ENCODE measurements around the gene GNL1. TPM values are rescaled to one million over a fixed set of nuclear protein-coding genes. Genes with fewer than 3 reads are reported as not detected.

Gene GNL1, protein sequence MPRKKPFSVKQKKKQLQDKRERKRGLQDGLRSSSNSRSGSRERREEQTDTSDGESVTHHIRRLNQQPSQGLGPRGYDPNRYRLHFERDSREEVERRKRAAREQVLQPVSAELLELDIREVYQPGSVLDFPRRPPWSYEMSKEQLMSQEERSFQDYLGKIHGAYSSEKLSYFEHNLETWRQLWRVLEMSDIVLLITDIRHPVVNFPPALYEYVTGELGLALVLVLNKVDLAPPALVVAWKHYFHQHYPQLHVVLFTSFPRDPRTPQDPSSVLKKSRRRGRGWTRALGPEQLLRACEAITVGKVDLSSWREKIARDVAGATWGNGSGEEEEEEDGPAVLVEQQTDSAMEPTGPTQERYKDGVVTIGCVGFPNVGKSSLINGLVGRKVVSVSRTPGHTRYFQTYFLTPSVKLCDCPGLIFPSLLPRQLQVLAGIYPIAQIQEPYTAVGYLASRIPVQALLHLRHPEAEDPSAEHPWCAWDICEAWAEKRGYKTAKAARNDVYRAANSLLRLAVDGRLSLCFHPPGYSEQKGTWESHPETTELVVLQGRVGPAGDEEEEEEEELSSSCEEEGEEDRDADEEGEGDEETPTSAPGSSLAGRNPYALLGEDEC
- 38.6 and 51.9 TPM in 2 replicates for total RNA-seq (2014; rRNA removed; shearing (Covaris generic))

DNA sequence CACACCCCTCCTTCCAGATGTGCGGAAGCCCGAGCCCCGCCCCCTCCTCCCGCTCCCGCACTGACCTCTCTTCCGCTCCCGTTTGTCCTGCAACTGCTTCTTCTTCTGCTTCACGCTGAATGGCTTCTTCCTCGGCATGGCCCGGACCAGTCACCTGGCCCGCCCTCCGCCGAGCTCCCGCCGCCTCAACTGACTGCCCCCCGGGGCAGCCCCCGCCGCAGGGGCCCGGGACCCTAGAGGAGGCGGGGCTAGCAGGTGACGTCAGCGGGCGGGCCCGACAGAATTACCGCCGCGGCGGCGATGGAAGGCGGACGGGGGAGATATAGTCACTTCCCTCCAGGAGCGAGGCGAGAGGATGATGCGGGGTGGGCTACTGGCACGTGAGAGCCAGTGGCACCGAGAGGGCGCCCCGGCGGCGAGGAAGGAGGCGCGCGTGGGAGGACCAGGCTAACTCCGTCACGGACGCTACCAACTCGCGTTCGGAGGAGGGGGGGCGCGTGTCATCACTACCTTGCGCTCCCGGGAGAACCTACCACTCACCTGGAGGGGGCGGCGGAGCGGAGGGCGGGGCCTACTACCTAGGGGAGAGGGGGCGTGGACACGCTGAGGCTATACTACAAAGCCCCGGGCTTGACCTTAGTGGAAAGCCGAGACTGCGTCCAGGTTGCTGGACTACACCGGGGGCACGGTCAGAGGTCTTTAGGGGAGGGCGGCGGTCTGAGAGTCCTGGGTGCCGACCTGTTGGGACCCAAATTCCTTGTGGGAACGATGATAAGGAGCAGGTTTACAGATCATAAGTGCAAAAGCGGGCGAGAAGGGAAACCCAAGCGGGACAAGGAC, at the start of gene GNL1:
GNL1 (minus strand) TSS at position 424 of the 840 bp plus-strand sequence; CDS start at position 138, 286 bp downstream.
- peak; percentile 86 for DNase-seq (ENCODE audit: low read depth)

DNA sequence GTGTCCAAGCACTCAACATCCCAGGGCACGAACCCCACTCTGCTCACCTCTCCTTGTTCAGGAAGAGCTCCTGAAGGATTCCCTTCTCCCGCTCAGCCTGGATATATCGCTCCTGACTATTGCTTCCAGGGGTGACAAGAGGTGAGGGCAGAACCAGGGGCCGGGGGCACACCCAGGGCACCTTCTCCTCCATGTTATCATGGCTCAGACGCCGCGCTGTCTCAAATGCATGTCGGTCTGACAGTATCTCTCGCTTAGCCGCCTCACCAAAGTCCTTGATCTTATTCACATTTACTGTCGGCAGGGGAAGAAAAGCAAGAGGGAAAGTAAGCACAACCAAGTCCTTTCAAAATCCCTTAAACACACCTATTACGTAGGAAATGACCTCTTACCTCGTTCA, 47.7 kb upstream of the GNL1 start:
- no peak for DNase-seq (ENCODE audit: low read depth)

DNA sequence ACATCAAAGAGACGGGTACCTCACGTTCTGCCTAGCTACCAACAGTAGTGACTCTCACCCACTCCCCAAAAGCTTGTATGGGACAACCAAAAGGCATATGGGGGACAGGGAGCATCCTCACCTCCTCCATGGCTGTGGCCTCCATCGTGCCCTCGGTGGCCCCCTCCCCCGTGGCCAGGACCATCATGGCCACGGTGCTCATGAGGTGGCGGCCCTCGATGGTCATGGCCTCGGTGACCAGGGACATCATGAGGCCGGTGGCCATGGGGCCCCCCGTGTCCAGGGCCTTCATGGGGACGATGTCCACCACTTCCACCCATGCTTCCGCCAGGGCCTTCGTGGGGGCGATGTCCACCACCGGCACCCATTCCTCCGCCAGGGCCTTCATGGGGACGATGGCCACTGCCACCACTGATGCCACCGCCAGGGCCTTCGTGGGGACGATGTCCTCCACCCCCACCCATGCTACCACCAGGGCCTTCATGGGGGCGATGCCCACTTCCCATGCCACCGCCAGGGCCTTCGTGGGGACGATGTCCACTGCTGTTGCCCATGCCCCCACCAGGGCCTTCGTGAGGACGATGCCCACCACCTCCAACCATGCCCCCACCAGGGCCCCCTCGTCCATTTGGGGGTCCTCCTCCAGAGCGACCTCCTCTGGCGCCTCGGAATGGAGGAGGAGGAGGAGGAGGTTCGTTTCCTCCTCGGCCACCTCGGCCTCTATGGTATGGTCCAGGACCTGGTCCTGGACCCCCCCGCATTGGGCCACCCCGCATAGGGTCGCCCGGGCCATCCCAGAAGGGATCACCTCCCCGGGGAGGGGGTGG, 45.7 kb upstream of the GNL1 start:
- no peak for DNase-seq (ENCODE audit: low read depth)

DNA sequence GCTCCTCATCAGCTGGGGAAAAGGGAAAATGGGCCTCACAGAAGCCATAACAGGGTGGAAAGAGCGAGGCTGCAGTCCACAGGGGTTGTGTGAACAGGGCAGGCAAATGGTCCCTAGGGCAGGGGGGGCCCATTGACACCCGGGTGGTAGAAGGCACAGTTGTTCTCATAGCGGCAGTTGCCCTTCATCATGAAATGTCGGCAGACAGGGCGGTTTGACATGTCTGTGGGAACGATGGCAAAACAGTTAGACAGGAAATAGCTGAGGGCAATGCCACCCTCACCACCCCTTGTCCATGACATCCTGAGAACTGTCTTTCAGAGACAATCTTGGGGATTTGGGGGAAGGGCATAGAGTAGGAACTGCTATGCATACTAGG, 45.1 kb upstream of the GNL1 start:
- no peak for DNase-seq (ENCODE audit: low read depth)

DNA sequence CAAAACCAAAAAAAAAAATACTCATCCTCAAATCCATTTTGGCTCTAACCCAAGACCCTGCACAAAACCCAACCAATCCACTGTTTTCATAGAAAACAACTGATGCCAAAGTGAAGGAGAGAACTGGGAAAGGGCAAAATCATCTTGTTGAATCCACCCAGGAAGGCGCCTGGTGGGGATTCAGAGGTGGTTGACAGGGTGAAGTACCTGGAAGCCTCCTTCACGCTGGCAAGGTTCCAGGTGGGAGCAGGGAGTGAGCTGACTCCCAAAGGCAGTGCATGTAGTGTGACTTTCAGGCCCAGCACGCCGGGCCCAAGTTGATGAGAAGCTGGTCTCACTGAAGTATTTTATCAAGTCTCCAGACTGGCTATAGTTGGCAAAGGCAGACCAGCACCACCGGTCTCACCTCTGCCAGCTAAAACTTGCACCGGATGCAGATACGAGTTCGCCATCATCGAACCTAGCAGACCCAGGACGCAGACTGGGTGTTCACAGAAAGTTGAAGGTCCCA, 44.2 kb upstream of the GNL1 start:
- DNase-seq (ENCODE audit: low read depth): no peak

DNA sequence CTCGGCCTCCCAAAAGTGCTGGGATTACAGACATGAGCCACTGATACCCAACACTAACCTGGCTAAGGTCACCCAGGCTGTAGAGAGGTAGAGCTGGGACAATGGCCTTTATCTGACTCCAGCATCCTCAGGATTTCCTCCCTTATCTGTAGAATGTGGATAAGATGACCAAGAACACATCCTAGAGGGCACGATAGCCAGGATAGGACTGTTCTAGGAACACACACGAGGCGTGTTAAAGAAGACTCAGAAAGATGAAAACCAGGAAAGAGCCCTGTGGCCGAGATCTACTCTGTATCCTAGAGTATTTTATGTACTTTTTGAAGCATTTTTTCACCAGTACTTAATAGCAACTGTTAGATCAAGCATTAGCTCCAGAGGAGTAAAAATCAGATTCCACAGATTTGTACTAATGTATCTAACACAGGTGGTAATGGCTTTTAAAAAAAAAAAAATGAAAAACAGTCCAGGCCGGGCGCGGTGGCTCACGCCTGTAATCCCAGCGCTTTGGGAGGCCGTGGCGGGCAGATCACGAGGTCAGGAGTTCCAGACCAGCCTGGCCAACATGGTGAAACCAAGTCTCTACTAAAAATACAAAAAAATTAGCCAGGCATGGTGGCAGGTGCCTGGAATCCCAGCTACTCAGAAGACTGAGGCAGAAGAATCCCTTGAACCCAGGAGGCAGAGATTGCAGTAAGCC, 43.5 kb upstream of the GNL1 start:
- DNase-seq (ENCODE audit: low read depth): no peak

DNA sequence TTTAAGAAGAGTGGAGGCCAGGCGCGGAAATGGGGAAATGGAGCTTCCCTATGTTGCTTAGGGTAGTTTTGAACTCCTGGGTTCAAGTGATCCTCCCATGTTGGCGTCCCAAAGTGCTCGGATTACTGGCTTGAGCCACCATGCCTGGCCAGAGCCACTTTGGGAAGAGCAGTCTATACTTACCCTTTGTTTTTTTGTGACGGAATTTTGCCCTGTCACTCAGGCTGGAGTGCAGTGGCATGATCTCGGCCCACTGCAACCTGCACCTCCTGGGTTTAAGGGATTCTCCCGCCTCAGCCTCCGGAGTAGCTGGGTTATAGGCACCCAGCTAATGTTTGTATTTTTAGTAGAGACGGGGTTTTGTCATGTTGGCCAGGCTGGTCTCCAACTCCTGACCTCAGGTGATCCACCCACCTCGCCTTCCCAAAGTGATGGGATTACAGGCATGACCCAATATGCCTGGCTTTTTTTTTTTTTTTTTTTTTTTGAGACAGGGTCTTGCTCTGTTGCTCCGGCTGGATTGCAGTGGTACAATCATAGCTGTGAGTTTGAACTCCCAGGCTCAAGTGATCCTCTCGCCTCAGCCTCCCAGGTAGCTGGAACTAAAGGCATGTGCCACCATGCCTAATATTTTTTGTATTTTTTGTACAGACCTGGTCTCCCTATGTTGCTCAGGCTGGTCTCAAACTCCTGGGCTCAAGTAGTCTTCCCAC, 42.8 kb upstream of the GNL1 start:
- no peak for DNase-seq (ENCODE audit: low read depth)

DNA sequence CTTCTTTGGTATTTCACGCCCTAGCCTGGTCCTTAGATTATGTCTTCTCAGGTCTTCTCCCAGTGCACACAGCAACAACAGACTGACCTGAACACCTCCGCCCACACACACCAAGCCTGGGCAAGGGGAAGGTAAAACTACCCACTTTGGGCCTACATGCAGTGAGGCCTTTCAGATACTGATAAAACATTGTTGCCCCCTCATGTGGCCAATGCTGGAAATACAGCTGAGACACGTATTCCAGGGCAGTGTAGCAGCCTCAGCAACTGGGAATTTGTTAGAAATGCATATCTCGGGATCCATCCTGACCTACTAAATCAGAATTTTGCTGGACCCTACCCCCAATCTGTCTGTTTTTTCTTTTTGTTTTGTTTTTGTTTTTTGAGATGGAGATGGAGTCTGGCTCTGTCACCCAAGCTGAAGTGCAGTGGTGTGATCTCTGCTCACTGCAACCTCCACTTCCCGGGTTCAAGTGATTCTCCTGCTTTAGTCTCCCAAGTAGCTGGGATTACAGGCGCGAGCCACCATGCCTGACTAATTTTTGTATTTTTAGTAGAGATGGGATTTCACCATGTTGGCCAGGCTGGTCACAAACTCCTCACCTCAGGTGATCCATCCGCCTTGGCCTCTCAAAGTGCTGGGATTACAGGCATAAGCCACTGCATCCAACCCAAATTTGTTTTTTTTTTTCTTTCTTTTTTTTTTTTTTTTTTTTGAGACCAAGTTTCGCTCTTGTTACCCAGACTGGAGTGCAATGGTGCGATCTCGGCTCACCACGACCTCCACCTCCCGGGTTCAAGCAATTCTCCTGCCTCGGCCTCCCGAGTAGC, 41.2 kb upstream of the GNL1 start:
- DNase-seq (ENCODE audit: low read depth): peak; percentile 77

DNA sequence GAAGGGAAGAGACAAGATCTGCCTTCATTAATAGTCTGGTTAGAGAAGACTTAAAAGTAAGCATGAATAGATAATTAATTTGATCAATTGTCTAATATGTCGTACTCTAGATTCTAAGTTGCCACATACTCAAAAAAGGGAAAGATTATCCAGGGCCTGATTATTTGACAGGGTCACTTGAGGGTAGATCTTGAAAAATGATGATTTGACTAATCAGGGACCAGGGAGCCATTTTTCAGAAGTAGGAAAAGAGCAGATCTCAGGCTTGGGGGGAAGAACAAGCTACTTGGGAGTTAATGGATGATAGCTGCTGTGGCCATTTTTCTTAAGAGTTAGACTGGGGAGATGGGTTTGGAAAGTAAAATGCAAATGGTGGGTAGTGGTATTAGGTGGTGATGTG, 36.0 kb upstream of the GNL1 start:
- no peak for DNase-seq (ENCODE audit: low read depth)

DNA sequence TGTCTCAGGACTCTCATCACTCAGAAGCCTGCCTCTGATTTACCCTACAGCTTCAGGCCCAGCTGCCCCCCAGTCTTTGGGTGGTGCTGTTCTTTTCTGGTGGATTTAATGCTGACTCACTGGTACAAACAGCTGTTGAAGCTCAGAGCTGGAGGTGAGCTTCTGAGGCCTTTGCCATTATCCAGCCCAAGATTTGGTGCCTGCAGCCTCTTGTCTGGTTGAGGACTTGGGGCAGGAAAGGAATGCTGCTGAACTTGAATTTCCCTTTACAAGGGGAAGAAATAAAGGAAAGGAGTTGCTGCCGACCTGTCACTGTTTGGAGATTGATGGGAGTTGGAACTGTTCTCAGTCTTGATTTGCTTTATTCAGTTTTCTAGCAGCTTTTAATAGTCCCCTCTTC, 34.7 kb upstream of the GNL1 start:
- peak; percentile 57 for DNase-seq (ENCODE audit: low read depth)

DNA sequence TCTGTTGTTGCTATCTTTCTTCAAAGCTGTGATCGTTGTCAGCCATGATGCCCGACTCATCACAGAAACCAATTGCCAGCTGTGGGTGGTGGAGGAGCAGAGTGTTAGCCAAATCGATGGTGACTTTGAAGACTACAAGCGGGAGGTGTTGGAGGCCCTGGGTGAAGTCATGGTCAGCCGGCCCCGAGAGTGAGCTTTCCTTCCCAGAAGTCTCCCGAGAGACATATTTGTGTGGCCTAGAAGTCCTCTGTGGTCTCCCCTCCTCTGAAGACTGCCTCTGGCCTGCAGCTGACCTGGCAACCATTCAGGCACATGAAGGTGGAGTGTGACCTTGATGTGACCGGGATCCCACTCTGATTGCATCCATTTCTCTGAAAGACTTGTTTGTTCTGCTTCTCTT, 34.2 kb upstream of the GNL1 start:
- no peak for DNase-seq (ENCODE audit: low read depth)

DNA sequence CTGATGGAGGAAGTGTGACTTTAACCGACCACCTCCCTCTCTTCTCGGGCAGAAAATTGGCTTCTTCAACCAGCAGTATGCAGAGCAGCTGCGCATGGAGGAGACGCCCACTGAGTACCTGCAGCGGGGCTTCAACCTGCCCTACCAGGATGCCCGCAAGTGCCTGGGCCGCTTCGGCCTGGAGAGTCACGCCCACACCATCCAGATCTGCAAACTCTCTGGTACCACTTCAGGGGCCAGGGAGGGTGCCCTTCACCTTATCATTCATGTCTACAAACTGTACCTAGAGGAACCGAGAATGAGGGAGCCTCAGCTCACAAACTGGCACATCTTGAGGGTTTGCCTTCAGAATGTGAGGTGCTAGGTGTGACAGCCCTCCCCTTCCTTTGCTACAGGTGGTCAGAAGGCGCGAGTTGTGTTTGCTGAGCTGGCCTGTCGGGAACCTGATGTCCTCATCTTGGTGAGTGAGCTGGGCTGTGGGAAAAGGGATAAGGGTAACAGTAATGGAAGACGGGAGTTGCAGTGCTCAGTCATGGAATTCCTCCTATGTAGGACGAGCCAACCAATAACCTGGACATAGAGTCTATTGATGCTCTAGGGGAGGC, 33.6 kb upstream of the GNL1 start:
- no peak for DNase-seq (ENCODE audit: low read depth)

DNA sequence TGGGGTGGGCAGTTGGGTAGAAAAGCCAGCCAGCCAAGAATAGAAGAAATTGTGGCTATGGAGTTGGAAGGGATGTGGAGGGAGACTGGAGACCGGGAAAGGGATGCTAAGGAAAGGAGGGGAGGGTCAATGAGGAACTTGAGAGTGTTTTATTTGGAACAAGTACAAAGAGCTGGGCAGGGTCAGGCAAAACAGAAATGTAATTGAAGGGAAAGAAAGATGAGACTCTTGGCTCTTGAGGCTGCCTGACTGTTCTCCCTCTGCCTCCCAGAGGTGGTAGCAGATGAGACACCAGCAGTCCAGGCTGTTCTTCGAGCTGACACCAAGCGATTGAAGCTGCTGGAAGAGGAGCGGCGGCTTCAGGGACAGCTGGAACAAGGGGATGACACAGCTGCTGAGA, 27.6 kb upstream of the GNL1 start:
- DNase-seq (ENCODE audit: low read depth): no peak

DNA sequence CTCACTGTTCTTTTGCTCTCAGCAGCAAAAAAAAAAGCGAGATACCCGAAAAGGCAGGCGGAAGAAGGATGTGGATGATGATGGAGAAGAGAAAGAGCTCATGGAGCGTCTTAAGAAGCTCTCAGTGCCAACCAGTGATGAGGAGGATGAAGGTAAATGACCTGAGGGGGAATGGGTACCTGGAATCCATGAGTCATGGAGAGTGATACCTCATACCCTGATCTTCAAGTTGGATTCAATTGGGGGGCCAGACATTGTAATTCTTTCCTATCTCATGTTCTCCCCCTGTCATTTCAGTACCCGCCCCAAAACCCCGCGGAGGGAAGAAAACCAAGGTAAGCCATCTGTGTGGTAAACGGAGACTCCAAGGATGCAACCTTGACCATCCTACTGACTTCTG, 21.8 kb upstream of the GNL1 start:
- DNase-seq (ENCODE audit: low read depth): no peak

DNA sequence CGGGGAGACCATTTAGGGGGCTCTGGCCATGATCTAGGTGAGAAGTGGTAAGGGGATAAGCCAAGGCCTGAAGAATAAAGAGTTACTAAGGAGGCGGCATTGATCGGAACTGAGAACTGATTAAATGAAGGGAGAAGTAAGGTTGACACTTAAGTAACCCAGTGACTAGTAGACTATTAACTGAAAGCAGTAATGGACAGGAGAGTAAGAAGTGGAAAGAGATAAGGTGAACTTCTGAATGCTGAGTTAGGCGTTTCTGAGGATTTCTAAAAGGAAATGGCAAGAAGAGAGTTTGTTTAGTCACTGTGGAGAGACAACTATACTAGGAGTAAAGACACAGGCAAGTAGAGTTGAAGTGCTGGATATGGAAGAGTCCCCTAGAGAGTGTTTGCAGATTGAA, 16.8 kb upstream of the GNL1 start:
- DNase-seq (ENCODE audit: low read depth): no peak

DNA sequence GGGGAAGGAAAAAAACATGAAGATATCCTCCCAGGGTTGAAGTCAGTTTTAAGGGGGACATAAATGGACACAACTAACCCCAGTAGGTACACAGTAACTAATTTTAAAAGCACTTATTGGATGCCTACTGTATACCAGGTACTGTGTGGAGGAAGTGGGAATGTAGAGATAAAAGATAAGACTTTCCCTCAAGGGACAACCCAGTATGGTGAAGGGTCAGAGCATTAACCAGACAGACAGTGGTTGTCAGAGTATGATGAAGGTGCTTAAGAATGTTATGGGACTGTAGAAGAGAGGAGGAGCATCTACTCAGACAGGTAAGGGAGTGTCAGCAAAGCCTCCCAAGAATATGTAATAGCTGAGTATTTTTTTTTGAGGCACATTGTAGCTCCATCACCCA, 15.9 kb upstream of the GNL1 start:
- no peak for DNase-seq (ENCODE audit: low read depth)

DNA sequence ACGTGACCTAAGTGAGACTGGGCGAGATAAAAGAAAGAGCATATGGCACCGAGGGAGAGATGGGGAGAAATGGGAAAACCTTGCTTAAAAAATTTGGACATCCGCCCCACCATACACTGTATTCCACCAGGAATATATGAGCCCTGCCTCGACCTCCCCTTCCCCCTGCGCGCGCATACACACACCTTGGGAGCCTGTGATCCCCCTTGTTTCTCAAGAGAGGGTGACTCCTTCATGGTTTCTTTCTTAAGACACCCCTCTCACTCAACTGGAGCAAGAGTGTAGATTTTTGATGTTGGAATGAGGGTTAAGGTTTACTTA, 15.4 kb upstream of the GNL1 start:
- no peak for DNase-seq (ENCODE audit: low read depth)

DNA sequence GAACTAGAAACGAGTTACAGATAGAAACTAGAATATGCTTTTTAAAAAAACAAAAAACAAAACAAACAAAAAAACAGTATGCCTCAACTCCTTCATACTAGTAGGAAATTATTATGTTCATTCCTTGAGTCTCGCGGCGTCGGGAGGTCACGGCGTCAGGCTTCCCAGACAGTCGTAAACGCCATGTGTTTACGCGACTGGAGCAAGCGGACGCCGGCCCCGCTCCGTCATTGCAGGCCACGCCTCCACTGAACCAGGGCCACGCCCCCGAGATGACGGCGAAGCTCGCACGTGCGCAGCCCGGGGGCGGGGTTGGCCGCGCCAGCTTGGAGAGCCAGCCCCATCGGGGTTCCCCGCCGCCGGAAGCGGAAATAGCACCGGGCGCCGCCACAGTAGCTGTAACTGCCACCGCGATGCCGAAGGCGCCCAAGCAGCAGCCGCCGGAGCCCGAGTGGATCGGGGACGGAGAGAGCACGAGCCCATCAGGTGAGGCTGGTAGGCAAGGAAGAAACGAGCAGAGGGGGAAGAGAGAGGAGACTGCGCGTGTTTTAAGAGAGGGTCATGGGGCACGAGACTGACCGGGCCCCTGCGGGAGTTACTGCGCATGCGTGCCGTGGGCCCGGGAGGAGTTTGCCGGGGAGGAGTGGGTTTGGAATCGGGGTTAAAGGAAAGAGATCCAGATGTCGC, 14.9 kb upstream of the GNL1 start, which contains the start of gene ABCF1:
ABCF1 (plus strand) TSS at position 368 of the 687 bp plus-strand sequence; CDS start at position 414, 46 bp downstream.
- peak; percentile 94 for DNase-seq (ENCODE audit: low read depth)

Data from RPMI7951 (cell line).